SK-N-SH (cell line): ENCODE measurements around the gene MAMDC4. TPM values are rescaled to one million over a fixed set of nuclear protein-coding genes. Genes with fewer than 3 reads are reported as not detected.

ENCODE experiments used
- CTCF ChIA-PET: fragments of 300-600, 350-600 bp; formaldehyde crosslinking; extraction: SDS; loops from one replicate; lab custom pipeline; 2021; lab: Yijun Ruan, JAX
- POLR2A ChIA-PET: fragments of 350-600 bp; sonication (Branson Sonifier 250); formaldehyde crosslinking; extraction: SDS; loops from one replicate; lab custom pipeline; 2020; ENCODE audit warnings: antibody characterized with exemption, inconsistent platforms; lab: Yijun Ruan, JAX
- DNase-seq: peaks from one replicate; pipeline ENCODE4 v3.0.0; 2012
- H2AFZ ChIP-seq: fragments of 200-600 bp; sonication (generic); 2 replicates; pipeline ENCODE4 v1.8.1; 2016; ENCODE audit warnings: antibody characterized with exemption, mild to moderate bottlenecking, low read depth
- H3F3A ChIP-seq: fragments of 200-600 bp; sonication (generic); replicated peaks from 2 replicates; pipeline ENCODE3; 2016; ENCODE audit warnings: antibody characterized with exemption, mild to moderate bottlenecking; ENCODE audit not compliant: insufficient read depth
- H3K27ac ChIP-seq, 2 experiments: fragments of 200-500 bp in 1 of 2; fragments of 200-600 bp in 1 of 2; sonication (Bioruptor generic) in 1 of 2; sonication (generic), shearing (Covaris generic) in 1 of 2; 2 replicates each; pipeline versions ENCODE4 v1.5.1 to v1.6.1; 2014 to 2016; ENCODE audit warnings: low read depth in 2 of 2, inconsistent platforms in 1 of 2, low read length in 1 of 2, mild to moderate bottlenecking in 1 of 2, mixed read lengths in 1 of 2
- H3K27me3 ChIP-seq: fragments of 200-600 bp; sonication (generic), shearing (Covaris generic); 2 replicates; pipeline ENCODE4 v1.6.1; 2016; ENCODE audit warnings: mixed run types; ENCODE audit not compliant: insufficient read depth
- H3K36me3 ChIP-seq, 2 experiments: fragments of 200-500 bp in 1 of 2; fragments of 200-600 bp in 1 of 2; sonication (Bioruptor generic) in 1 of 2; sonication (generic) in 1 of 2; replicated peaks in 1 of 2; 2 replicates each; pipeline versions ENCODE3 to v1.5.1; 2014 to 2016; ENCODE audit warnings: low read length in 1 of 2, mild to moderate bottlenecking in 1 of 2; ENCODE audit not compliant: insufficient read depth in 2 of 2, control insufficient read depth in 1 of 2
- H3K4me1 ChIP-seq, 2 experiments: fragments of 200-500 bp in 1 of 2; fragments of 200-600 bp in 1 of 2; sonication (Bioruptor generic) in 1 of 2; sonication (generic), shearing (Covaris generic) in 1 of 2; 2 replicates each; pipeline versions ENCODE4 v1.5.1 to v1.6.1; 2014 to 2016; ENCODE audit warnings: low read depth in 1 of 2, low read length in 1 of 2, mixed run types in 1 of 2; ENCODE audit not compliant: insufficient read depth in 2 of 2, control insufficient read depth in 1 of 2
- H3K4me2 ChIP-seq: fragments of 200-600 bp; sonication (generic), shearing (Covaris generic); 2 replicates; pipeline ENCODE4 v1.6.1; 2017; ENCODE audit warnings: mixed run types
- H3K4me3 ChIP-seq, 2 experiments: fragments of 200-500 bp in 1 of 2; fragments of 200-600 bp in 1 of 2; sonication (Bioruptor generic) in 1 of 2; sonication (generic), shearing (Covaris generic) in 1 of 2; 2 replicates each; pipeline versions ENCODE4 v1.5.1 to v1.8.1; 2014 to 2016; ENCODE audit warnings: low read depth in 2 of 2, inconsistent platforms in 1 of 2, low read length in 1 of 2, mild to moderate bottlenecking in 1 of 2, mixed read lengths in 1 of 2, moderate library complexity in 1 of 2
- H3K79me2 ChIP-seq: fragments of 200-600 bp; sonication (generic); 2 replicates; pipeline ENCODE4 v1.8.1; 2017; ENCODE audit warnings: mild to moderate bottlenecking; ENCODE audit not compliant: insufficient read depth
- H3K9ac ChIP-seq: fragments of 200-600 bp; sonication (generic); 2 replicates; pipeline ENCODE4 v1.6.1; 2017; ENCODE audit warnings: mixed run types
- H3K9me2 ChIP-seq: fragments of 200-600 bp; sonication (generic); 2 replicates; pipeline ENCODE4 v1.6.1; 2017; ENCODE audit warnings: mixed run types
- H3K9me3 ChIP-seq: fragments of 200-600 bp; sonication (generic); 2 replicates; pipeline ENCODE4 v1.6.1; 2017; ENCODE audit warnings: mixed run types, mild to moderate bottlenecking, moderate library complexity
- H4K20me1 ChIP-seq: fragments of 200-600 bp; sonication (generic); 2 replicates; pipeline ENCODE4 v1.6.1; 2017; ENCODE audit warnings: mild to moderate bottlenecking, mixed run types; ENCODE audit not compliant: insufficient read depth
- EP300 ChIP-seq, 2 experiments: IDR thresholded peaks; 2 replicates each; pipeline versions ENCODE4 v1.4.0 to v1.6.1; 2012; ENCODE audit warnings: borderline replicate concordance in 1 of 2, low read depth in 1 of 2, low read length in 1 of 2
- FOSL2 ChIP-seq: IDR thresholded peaks from 2 replicates; pipeline ENCODE4 v1.4.0; 2012; ENCODE audit warnings: low read depth, mild to moderate bottlenecking, moderate library complexity, borderline replicate concordance
- FOXM1 ChIP-seq: IDR thresholded peaks from 2 replicates; pipeline ENCODE4 v1.4.0; 2012; ENCODE audit warnings: low read depth, mild to moderate bottlenecking
- GABPA ChIP-seq: IDR thresholded peaks from 2 replicates; pipeline ENCODE4 v1.4.0; 2012; ENCODE audit warnings: low read depth, mild to moderate bottlenecking
- IRF3 ChIP-seq: fragments of 150-350 bp; IDR thresholded peaks from 2 replicates; pipeline ENCODE4 v1.6.1; 2016; ENCODE audit warnings: mild to moderate bottlenecking, low read depth, low read length
- MAX ChIP-seq: IDR thresholded peaks from 2 replicates; pipeline ENCODE4 v1.4.0; 2012; ENCODE audit warnings: low read depth
- NRF1 ChIP-seq: IDR thresholded peaks from 2 replicates; pipeline ENCODE4 v1.6.1; 2012; ENCODE audit warnings: low read depth, mild to moderate bottlenecking, low read length
- PBX3 ChIP-seq: IDR thresholded peaks from 2 replicates; pipeline ENCODE4; 2012
- RAD21 ChIP-seq: IDR thresholded peaks from 2 replicates; pipeline ENCODE4 v1.6.1; 2012; ENCODE audit warnings: mild to moderate bottlenecking, low read length
- RCOR1 ChIP-seq: fragments of 150-350 bp; IDR thresholded peaks from 2 replicates; pipeline ENCODE4 v1.6.1; 2017; ENCODE audit warnings: antibody characterized with exemption, low read length
- REST ChIP-seq: IDR thresholded peaks from 2 replicates; pipeline ENCODE4 v1.6.1; 2012; ENCODE audit warnings: mild to moderate bottlenecking, low read depth, low read length, moderate library complexity
- RFX5 ChIP-seq: IDR thresholded peaks from 2 replicates; pipeline ENCODE4 v1.6.1; 2012; ENCODE audit warnings: mild to moderate bottlenecking, improper control_type of control experiment, low read length
- RXRA ChIP-seq: IDR thresholded peaks from 2 replicates; pipeline ENCODE4 v1.4.0; 2012; ENCODE audit warnings: low read depth, mild to moderate bottlenecking, borderline replicate concordance
- TEAD4 ChIP-seq: IDR thresholded peaks from 2 replicates; pipeline ENCODE4 v1.4.0; 2012; ENCODE audit warnings: mild to moderate bottlenecking, borderline replicate concordance; ENCODE audit not compliant: insufficient read depth
- USF1 ChIP-seq: IDR thresholded peaks from 2 replicates; pipeline ENCODE4 v1.4.0; 2012; ENCODE audit warnings: low read depth, borderline replicate concordance
- YY1 ChIP-seq: IDR thresholded peaks from 2 replicates; pipeline ENCODE4 v1.4.0; 2012; ENCODE audit warnings: low read depth, mild to moderate bottlenecking
- WGBS: methylation state at CpG from one replicate; pipeline ENCODE4 v1.1.6; 2017; ENCODE audit warnings: low lambda C conversion rate; 5-methylcytosine and 5-hydroxymethylcytosine counted together
- polyA plus RNA-seq, 3 experiments: library from polyadenylated mRNA; depleted of rRNA; stranded (reverse); fragments of >200 nt; gene quantifications; 2 replicates each; pipeline ENCODE4 v1.2.3, GENCODE V29; 2012

The MAMDC4 gene
- polyA plus RNA-seq, 1 of the 3 experiments (the other 2 are of a cell fraction), result 4.2 TPM

- Histone ChIP-seq H2AFZ (no peak overlapping the region), H3K79me2 (peaks cover 16% of the 10 kb centered on the region; the same call in 1 of the 2 replicates), H3K4me1 (peaks cover 6 to 19% of the 10 kb centered on the region in 2 experiments; a peak in 3 of 4 replicates), H3K36me3 (peaks cover 16 to 18% of the 10 kb centered on the region in 2 experiments), H3K9me3 (no peaks in the 10 kb centered on the region), H3K27ac (peak overlapping the region; percentile 34 to 75), H3F3A (peaks cover 29% of the 10 kb centered on the region), H3K4me3 (no peak overlapping the region), H3K9me2 (no peaks in the 10 kb centered on the region), H3K9ac (peak overlapping the region; percentile 51), H3K27me3 (no peaks in the 10 kb centered on the region), H3K4me2 (peak overlapping the region; percentile 45; the same call in 1 of the 2 replicates), H4K20me1 (no peaks in the 10 kb centered on the region)
- TF ChIP-seq NRF1, result no peak
- no peak for TF ChIP-seq RCOR1
- no peak for TF ChIP-seq IRF3
- no peak for TF ChIP-seq TEAD4
- TF ChIP-seq GABPA, result no peak
- WGBS, result 40% methylated on average over 16 of the region's 20 CpGs
- ChIA-PET CTCF (no interaction called here), POLR2A (no interaction called here)
- no peak for DNase-seq
Observed at GRCh38 chr9:136901516-136902258, 49.5 kb downstream of the MAMDC4 start.

GRCh38 chr9:136902259-136902821, 50.2 kb downstream of the MAMDC4 start:
- no peak for DNase-seq
- Histone ChIP-seq H3F3A (peaks cover 29% of the 10 kb centered on the region), H3K9me2 (no peaks in the 10 kb centered on the region), H2AFZ (no peak overlapping the region), H3K9me3 (no peaks in the 10 kb centered on the region), H3K4me2 (peak overlapping the region; percentile 45; the same call in 1 of the 2 replicates), H3K36me3 (peaks cover 16 to 18% of the 10 kb centered on the region in 2 experiments), H3K79me2 (peaks cover 9% of the 10 kb centered on the region; the same call in 1 of the 2 replicates), H3K27me3 (no peaks in the 10 kb centered on the region), H4K20me1 (no peaks in the 10 kb centered on the region), H3K9ac (peak overlapping the region; percentile 51), H3K4me1 (peaks cover 6 to 19% of the 10 kb centered on the region in 2 experiments; a peak in 3 of 4 replicates), H3K27ac (peak overlapping the region; percentile 41 to 75), H3K4me3 (no peak overlapping the region)
- ChIA-PET CTCF (interaction anchor here (1.1 to 1.3 kb wide), 2 partner anchors 60 to 147 kb away, joined by 3 read pairs; partner anchors contain the start of gene AJM1), POLR2A (no interaction called here)
- WGBS, result 26% methylated on average over 9 of the region's 15 CpGs
- TF ChIP-seq REST, result no peak
- TF ChIP-seq FOXM1, result no peak
- TF ChIP-seq RXRA, result no peak
- TF ChIP-seq TEAD4, result no peak
- peak; percentile 56; the same call in 1 of the 2 replicates for TF ChIP-seq USF1
- no peak for TF ChIP-seq RAD21
- TF ChIP-seq IRF3, result no peak
- no peak for TF ChIP-seq YY1
- no peak for TF ChIP-seq FOSL2
- peak; percentile 85 for TF ChIP-seq MAX
- TF ChIP-seq PBX3, result 0 out of 2 replicates have a peak, but pooled peaks have one; percentile 7
- TF ChIP-seq RFX5, result no peak
- peak in 1 of 2 experiments; percentile 31; a peak in 1 of 4 replicates for TF ChIP-seq EP300 (IDR thresholded peaks at IDR 0.05; ENCODE audit: borderline replicate concordance in 1 of 2, low read depth in 1 of 2, low read length in 1 of 2)
